HTR-8/SVneo (cell line): Measurements from ENCODE around the gene CILP2.

Experiments used
- DNase-seq: peaks from one replicate; pipeline ENCODE4 v3.0.0; 2011; ENCODE audit warnings: low spot score, mixed read lengths; ENCODE audit not compliant: insufficient read length
- FAIRE-seq: peaks from 2 replicates; lab custom pipeline; 2011; peaks lifted over from hg19 to GRCh38; lab: Jason Lieb, UNC

CILP2 gene, protein sequence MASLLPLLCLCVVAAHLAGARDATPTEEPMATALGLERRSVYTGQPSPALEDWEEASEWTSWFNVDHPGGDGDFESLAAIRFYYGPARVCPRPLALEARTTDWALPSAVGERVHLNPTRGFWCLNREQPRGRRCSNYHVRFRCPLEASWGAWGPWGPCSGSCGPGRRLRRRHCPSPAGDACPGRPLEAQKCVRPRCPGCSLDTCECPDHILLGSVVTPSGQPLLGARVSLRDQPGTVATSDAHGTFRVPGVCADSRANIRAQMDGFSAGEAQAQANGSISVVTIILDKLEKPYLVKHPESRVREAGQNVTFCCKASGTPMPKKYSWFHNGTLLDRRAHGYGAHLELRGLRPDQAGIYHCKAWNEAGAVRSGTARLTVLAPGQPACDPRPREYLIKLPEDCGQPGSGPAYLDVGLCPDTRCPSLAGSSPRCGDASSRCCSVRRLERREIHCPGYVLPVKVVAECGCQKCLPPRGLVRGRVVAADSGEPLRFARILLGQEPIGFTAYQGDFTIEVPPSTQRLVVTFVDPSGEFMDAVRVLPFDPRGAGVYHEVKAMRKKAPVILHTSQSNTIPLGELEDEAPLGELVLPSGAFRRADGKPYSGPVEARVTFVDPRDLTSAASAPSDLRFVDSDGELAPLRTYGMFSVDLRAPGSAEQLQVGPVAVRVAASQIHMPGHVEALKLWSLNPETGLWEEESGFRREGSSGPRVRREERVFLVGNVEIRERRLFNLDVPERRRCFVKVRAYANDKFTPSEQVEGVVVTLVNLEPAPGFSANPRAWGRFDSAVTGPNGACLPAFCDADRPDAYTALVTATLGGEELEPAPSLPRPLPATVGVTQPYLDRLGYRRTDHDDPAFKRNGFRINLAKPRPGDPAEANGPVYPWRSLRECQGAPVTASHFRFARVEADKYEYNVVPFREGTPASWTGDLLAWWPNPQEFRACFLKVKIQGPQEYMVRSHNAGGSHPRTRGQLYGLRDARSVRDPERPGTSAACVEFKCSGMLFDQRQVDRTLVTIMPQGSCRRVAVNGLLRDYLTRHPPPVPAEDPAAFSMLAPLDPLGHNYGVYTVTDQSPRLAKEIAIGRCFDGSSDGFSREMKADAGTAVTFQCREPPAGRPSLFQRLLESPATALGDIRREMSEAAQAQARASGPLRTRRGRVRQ

GRCh38 chr19:19538061-19538784 lies at the start of gene CILP2:
CILP2 (plus strand) TSS chr19:19538265; CDS start chr19:19538350, 85 bp downstream.
- FAIRE-seq = no peak

GRCh38 chr19:19488875-19489690 lies 49.0 kb upstream of the CILP2 start:
- FAIRE-seq (peak; percentile 78), DNase-seq (peak; percentile 76)

More at GRCh38 chr19:19538061-19538784, at the start of gene CILP2:
- no peak for DNase-seq

DNA sequence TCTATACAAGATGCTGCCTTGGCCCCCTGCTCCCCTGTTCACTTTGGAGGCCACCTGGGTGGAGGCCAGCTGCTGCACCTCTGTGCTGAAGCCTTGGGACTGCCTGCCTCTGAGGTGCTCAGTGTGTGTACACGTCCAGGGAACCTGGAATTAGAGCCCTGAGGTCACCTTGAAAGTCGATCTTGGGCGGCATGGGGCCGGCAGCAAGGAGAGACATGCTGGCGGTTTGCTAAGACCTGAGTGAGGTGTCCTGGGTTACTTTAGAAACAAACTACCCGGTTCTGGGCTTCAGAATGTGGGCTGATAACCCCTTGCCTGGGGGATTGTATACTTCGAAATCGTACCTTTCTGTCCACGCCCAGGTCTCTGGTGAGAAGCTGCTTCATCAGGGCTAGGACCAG lies 48.3 kb upstream of the CILP2 start:
- FAIRE-seq (no peak), DNase-seq (no peak)

- DNase-seq (peak; percentile 91), FAIRE-seq (peak; percentile 91)
Measured at GRCh38 chr19:19490214-19490968, 47.7 kb upstream of the CILP2 start.

- FAIRE-seq (no peak), DNase-seq (no peak)
Measured at GRCh38 chr19:19491321-19492025, 46.6 kb upstream of the CILP2 start.

- FAIRE-seq = no peak
- DNase-seq = no peak
Measured at GRCh38 chr19:19492026-19492610, 45.9 kb upstream of the CILP2 start.

DNA sequence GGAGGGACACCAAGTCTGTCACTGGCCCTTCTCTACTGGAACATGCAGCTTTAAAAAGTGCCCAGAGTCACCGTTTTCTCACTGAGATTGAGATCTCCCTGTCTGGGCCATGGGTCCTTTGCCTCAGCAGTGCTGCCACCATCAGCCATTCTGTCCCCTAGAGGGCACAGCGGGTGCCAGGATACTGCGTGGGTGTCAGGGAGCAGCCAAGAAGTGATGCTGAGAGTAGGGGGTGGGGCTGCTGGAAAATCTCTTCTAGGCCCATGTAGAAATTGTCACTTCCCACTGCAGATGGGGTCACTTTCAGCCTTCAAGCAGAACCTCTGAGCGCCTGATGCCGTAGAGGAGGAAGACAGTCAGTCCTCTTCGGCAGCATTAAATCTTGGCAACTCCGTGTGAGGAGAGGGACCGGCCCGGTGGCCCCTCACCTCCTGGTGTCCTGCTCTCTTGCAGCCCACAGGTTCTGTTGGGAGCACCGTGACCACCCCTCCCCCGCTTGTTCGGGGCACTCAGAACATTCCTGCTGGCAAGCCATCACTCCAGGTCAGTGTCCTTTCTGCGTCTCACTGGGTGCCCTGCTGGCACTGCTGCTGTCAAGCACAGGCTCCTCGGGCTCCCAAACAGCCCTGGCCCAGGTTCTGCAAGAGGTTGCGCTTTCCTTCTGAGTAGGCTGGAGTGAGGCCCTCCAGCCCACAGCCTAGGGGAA lies 44.1 kb upstream of the CILP2 start:
- no peak for DNase-seq
- FAIRE-seq = no peak

GRCh38 chr19:19495614-19496603 lies 42.2 kb upstream of the CILP2 start:
- FAIRE-seq (no peak), DNase-seq (no peak)

GRCh38 chr19:19498255-19498991 lies 39.6 kb upstream of the CILP2 start:
- FAIRE-seq (no peak), DNase-seq (no peak)

- FAIRE-seq (no peak), DNase-seq (no peak)
Measured at GRCh38 chr19:19499272-19499995, 38.6 kb upstream of the CILP2 start.

- FAIRE-seq (no peak), DNase-seq (no peak)
Measured at GRCh38 chr19:19500975-19501644, 37.0 kb upstream of the CILP2 start.

DNA sequence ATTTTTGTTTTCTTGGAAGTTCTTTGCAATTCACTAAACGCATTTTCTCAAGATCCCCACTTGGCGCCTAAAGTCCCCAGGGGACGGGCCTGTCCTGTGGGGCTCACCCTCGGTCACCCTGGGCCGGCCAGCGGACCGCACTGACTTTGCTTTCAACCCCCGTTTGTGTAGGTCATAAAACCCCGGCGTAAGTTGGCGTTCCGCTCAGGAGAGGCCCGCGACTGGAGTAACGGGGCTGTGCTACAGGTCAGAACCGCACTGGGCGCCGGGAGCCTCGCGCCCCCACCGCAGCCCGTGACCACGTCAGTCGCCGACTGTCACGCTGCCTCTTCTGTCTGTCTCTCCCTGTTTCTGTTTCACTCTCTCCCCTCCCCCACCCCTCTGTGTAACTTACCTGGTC lies 36.3 kb upstream of the CILP2 start:
- FAIRE-seq = no peak
- no peak for DNase-seq

DNA sequence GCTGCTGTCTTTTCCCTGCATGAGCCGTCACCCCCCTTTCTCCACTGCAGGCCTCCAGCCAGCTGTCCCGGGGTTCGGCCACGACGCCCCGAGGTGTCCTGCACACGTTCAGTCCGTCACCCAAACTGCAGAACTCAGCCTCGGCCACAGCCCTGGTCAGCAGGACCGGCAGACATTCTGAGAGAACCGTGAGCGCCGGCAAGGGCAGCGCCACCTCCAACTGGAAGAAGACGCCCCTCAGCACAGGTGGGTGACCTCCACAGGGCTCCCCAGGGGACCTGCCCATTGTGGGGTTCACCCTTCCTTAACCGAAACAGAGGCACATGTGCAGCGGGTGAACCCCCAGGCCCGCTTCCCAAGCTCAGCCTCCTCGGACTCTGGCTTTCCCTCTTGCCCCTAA lies 35.8 kb upstream of the CILP2 start:
- DNase-seq (no peak), FAIRE-seq (no peak)
